SHP77 (cell line): ENCODE data around the gene MAGI1.
A peak's percentile ranks its signal among the peaks of the same experiment; 100 is the strongest.

Experiments
- DNase-seq, 2 experiments: peaks; one replicate each; lab custom pipeline; 2025; lab: John Stamatoyannopoulos, UW

The MAGI1 gene

DNA sequence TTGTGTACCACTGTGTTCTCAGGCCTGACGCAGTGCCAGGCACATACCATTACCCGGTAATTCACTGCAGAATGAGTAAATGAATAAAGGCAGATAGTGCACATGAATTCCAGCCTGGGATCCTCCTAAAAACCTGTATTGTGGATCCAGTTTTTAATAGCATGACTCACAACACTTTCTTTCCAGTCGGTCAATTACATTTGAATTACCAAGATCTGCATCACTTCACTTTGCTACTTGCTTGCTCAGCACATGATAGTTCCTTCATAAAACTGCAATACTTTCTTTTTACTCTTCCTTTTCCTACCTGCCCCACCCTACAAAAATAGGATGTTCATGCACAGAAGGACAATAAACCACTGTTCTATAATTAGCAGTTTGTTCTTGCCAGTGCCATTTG is 553.8 kb downstream of the MAGI1 start:
- no peak for DNase-seq

DNA sequence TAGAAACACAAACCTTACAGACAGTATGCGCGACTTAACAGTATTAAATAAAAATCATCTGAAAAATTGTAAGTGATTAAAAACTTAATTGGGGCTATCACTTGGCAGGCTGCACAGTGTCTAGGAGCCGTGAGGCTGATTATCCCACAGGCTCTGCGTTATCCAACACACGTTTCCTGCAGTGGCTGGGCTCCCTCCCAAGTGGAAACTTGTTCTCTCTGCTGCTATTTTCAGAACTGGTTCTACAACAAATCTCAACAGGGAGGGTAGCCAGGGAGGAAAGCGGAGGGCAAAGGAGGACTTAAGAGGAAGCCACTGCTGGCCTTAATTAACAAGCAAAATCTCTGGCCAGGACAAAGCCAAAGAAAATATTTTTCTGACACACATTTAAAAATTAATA is 555.2 kb downstream of the MAGI1 start:
- no peak for DNase-seq

DNA sequence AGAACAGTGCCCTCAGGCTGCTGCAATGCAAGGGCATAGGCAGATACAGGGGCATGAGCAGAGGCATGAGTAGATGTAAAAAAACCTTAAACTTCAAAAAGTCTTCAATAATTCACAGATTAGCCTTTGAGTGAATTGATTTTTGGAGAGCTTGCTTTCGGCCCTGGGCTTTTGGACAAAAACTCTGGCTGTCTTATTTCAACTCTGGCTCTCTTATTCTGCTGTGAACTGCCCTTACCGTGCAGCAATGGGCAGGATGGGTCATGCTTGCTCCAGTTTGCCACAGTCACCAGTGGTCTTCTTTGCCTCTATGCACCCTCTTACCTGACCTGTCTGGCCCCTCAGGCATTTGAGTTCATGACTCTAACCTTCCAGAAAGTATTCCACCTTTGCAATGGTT is 555.7 kb downstream of the MAGI1 start:
- no peak for DNase-seq

DNA sequence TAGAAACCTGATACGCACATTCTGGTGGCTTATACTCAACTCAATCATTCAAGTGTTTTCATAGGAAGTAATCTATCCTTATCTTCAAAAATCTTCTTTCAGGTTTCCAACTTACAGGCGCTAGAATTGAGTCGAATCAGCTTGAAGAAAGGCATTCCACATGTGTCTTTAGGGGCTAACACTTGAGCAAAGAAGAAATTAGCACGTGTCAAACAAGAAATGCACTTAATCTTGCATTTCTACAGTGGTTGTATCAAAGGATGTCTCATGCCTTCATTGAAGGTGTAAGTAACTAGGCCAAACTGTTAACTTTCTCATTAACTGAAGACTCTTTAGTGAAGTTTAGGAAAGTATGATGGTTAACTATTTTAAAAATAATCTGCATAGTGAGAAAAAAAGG is 557.6 kb downstream of the MAGI1 start:
- DNase-seq, result no peak

DNA sequence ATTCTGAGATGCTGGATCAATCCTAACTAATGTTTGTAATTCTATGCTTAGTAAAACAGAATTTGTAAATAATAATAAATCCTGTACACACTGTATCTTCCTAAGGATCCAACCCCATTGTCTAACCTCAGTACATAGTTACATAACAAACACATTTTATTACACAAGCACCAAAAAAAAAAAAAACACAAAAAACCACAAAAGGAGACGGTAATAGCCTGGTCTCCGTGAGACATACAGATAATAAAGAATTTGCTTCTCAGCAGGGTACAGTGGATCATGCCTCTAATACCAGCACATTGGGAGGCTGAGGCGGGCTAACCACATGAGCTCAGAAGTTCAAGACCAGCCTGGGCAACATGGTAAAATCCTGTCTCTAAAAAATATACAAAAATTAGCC is 558.7 kb downstream of the MAGI1 start:
- DNase-seq, result no peak

DNA sequence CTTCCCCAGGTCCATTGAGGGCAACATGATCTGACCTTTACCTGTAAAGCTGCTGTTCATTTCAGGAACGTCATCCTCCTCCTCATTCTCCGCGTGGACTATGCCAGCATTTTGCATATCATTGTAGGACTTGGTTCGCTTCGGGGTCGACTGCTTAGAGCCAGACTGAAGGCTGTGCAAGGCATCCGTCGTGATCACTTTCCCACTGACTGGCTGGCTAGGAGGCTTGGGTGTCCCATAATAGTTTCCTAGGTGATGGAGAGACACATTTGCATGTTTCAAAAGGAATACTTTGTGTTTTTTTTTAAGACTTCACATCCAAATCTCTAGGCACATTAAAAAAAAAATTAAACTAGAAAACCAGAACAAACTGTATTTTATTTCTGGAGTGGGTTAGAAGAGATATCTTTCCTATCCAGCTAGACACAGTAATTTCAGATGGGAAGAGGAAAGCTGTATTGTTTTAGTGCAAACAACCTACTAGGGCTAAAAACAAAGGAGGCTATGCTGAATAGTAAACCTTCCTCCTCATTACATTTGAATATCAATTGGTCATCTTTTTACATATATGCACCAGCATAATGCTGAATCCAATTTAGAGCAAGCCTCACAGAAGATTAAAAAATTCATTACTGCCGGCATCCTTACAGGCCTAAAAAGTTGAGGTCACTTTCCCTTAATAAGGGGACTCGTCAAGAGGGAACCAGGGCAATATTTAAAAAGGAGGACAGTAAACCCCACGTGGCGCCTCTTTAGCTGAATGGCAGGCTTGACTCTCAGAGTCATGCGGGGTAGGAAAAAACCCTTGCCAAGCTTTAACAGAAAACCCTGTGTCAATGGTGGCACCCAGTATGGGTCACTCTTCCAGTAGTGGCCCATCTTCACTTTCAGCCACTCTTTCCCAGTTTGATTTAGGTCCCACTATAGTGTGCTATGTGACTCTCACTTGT is 559.9 kb downstream of the MAGI1 start:
- DNase-seq, result no peak

DNA sequence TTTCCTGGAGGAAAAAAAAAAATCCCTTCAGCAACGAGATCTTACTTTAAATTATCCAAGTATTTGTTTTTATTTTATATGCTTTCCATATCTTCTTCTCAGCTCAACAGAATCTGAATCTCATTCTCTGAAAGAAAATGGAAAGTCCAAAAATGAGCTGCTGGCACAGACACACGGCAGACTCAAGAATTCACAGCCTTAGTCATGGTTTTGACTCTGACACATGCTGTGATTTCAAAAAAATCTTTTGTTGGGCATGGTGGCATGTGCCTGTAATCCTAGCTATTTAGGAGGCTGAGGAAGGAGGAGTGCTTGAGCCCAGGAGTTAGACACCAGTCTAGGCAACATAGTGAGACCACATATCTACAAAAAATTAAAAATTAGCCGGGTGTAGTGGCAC is 565.0 kb downstream of the MAGI1 start:
- DNase-seq, result no peak

DNA sequence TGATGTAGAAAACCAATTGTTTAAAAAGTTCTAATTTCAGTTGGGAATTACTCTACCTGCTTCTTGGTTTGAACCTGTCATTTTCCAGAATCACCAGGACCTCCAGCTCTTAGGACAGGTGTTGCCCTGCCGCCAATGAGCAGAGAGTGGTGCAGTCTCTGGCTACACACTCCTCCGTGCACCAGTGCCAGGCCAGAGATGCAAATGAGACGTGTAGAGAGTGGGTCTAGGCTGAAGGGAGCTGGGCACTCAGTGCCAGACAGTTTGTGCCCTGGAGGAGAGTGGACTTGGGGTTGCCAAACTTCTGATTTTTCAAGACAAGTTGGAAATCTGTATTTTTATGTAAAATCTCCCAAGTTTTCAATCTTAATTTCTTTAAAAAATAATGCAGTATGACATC is 566.2 kb downstream of the MAGI1 start:
- DNase-seq, result no peak

DNA sequence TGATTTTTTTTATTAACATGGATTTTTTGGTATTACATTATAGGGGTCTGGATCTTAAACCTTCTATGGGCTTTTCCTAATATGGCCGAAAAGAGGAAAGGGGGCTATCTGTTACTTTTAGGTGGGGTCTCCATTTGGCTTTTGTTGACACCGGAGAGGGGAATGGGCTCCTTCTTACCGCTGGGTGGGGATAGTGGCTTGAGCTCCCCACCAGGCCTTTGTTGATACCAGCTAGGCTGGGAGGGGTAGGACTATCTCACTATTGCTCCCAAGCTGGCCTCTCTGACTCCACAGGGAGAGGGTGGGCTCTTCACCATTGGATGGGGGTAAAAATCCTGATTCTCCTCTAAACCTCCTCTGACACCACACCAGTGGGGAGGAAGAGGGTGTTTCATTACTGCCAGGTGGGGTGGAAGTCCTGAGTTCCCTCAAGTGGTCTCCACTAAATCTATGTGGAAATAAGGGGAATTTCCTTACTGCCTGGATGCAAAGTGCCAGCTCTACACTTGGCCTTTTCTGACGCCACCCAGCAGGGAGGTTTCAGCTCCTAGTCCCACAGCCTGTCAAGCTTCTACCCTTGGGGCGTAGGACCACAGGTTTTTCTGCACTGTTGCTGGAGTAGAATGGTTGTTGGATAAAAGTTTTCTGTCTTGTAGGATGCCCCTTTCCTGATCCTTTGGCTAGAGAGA is 572.3 kb downstream of the MAGI1 start:
- DNase-seq, result no peak

DNA sequence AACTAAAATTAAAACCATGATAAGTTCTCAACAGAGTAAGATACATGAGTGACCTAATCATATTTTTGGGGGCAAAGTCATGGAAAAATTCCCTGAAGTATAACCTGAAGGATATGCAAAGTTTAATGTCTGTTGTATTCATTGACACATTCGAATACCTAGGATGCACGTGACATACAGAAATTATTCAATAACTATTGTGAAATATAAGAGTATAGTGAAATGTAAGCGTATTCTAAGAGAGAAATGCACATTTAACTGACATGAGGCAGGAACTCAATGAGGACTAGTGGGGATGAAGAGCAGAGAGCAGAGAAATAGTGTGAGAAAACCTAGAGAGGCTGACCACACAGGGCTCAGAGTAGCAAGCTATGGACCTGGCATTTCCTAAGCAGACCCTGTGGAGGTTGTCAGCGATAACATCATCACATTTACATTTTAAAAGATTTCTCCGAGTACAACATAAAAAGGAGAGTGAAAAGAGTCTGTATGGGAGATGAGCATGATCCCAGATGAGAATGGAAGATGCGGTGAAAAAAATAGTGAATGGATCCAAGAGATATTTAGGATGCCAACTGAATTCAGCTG is 588.8 kb downstream of the MAGI1 start:
- no peak for DNase-seq

DNA sequence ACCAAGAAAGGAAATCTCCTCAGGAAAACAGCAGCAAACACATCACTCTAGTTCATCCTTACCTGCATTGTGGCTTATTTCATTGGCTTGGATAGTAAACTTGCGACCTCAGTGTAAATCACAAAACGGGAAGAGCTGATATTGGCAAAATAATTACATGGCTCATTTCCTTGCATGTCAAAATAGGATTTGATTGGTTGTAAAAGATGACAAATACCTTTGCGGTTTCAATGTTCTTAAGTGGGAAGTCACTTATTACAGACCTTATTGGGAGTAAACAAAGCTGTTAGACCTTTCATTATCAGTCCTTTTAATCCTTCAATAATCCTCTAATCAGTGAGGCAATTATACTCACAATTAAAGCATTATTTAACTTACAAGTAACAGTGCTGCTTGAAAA is 590.6 kb downstream of the MAGI1 start:
- DNase-seq, result no peak

DNA sequence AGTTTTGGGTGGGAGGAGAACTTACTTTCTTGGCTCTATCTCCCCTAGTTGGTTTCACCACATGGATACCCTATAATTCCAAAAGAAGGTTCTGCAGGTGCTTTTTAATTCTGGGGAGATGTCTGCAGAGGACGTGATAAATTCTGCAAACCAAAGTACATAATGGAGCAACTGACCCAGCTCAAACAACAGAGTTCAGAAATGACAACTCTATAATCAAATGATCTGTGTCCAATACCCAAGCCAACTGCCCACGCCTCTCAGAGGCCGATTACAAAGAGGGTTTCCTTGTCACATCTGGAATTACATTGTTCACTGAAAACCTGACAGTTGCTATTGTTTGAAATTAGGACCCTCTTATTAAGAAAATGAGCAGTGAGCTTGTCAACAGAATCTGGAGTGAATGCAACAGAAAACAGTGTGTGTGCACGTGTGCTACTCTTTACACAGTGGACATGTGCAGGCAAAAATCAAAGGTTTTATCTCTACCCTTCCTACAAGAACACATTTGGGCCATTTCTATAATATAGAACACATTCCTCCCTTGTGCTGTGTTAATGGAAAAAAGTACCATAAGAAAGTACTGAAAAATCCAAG is 593.0 kb downstream of the MAGI1 start:
- no peak for DNase-seq

DNA sequence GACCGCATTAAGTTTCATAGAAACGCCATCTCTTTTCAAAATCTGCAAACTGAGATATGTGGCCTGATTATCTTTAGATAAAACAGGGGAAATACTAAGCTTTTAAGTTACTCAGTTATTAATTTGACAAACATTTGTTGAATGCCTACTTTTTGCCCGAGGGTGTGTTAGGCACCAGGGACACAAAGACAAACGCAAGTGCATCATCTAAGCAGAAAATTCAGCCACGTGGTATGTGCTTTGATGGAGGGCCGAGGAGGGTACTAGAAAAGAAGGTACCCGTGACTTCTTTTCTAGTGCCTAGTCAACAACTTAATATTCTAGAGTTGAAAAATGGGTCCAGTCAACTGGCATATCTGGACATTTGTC is 594.3 kb downstream of the MAGI1 start:
- no peak for DNase-seq

DNA sequence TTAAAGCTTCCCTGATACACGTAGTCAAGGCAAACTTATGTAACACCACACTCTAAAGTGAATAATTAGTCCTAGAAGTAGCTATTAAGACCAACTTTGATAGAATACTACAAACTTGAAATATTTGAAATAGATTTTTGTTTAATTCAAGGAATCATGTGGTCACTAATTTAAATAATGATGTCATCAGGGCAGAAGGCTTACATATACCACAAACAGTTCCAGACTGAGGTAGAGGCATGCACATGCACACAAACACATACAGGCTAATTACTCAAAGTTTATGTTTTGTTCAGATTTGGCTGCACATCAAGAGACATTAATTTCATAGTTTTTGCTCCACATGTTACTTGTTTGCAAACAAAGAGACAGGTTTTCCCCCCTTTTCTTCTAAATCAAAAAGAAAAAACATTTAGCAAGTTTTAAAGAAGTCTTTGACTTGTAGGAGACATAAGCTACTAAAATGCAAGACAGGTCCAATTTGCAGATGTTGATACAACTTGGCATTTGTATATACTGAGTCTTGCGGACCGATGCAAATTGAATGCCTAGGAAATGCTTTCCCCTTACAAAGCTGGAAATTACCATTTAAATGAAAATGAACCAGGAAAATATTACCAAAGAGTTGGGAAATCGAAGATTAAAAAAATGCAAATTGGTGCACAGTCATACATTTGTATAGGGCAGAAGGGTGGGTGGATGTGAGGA is 594.8 kb downstream of the MAGI1 start:
- no peak for DNase-seq

DNA sequence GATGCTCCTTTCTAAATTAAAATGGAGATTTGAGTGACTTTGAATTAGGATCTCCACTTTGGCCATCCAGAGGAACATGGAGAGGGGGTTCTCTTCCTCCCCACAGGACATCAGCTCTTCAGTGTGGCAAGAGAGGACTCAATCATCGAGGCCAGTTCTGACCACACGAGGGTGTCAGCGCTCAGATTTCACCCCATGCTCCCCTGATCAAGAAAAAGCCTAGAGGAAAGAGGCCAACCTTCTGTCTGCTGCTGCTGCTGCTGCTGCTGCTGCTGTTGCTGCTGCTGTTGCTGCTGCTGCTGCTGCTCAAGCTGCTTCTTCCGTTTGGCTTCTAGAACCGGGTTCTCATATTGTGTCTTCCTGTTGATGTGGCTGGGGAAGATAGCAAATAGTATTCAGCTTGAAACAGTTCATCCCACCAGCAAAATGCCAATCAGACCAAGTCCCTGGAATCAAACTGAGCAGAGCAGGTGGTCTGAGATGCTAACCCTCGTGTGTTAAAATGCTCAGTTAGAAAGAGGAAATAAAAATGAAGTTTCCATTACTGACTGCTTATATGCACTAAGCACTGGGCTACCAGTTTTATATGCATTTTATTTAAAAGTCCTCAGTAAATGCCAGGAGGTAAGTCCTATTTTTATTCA is 599.0 kb downstream of the MAGI1 start:
- peak; percentile 42 to 53 for DNase-seq

DNA sequence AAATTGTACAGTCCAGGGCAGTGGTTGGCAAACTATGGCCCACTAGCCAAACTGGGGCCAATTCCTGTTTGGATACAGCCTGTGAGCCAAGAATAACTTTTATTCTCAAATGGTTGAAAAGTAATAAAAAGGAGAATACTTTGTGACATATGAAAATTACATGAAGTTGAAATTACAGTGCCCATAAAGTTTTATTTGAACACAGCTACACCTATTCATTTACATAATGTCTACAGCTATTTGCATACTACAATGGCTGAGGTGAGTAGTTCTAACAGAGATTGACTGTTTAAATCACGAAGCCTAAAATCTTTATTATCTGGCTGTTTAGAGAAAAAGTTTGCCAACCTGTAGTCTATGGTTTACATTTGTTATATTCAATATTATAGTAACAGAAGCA is 600.1 kb downstream of the MAGI1 start:
- DNase-seq, result no peak

DNA sequence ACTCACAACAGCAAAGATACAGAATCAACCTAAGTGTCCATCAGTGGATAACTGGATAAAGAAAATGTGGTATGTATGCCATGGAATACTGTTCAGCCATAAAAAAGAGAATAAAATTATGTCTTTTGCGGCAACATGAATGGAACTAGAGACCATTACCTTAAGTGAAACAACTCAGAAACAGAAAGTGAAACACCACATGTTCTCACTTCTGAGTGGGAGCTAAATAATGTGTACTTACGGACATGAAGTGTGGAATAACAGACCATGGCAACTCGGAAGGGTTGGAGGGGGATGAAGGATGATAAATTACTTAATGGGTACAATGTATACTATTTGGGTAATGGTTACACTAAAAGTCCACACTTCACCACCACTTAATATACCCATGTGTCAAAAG is 600.6 kb downstream of the MAGI1 start:
- no peak for DNase-seq

DNA sequence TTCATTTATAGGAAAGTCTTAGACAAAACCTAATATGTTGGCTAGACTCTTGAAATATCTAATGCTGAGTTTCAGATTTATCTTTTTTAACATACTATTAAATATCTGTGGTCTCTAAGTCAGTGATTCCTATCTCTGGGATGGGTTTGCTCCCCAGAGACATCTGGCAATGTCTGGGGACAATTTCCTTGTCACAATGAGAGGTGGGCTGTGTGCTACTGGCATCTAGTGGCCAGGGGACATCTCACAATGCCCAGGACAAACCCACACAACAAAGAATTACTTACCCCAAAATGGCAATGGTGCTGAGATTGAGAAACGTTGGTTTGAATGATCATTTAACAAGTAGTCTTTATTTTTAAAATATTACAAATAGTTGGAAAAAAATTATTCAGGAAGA is 602.1 kb downstream of the MAGI1 start:
- DNase-seq, result peak in 1 of 2 experiments; percentile 39

DNA sequence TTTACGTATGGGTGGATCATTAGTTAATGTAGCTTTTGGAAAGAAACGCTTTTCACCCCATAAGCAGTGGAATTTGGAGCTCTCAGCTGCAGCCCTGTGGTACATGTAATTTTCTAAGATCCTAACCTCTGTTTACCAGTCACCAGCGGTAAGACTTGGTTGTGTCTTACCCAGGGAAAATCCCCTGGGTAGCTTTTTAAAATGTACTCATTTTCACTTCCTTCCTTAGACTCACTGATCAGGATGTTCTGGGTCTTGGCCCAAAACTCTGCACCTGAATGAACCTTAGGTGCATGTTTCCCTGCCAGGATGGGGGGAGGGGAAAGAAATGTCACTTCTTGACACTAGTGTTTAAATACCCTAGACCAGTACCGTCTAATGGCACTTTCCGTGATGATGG is 605.2 kb downstream of the MAGI1 start:
- no peak for DNase-seq

DNA sequence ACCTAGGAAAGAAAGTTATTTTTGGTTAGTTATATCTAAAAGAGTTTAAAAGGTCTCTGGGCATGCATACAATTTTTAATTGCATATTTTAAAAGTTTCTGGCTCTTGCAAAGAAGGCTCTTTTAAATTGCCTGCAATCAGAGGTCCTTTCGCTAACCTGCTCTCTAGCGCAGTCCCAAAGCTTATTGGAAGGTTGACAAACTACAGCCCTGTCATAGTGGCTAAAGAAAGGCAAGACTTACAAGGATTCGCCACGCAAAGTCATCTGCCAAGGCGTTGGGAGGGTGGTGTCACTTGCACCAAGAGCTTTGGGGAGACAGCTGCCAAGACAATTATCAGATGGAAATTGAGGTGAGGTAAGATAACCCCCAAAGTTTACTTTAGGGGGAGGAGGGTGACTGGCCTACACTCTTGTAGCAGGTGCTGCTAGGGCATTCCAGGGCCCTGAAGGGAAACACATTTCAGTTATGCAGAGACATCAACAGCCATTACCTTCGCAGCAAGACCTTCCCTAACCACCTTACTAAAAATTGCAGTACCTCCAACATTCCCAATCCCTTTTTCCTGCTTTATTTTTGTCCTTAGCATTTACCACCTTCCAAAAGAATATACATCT is 606.2 kb downstream of the MAGI1 start:
- DNase-seq, result no peak

DNA sequence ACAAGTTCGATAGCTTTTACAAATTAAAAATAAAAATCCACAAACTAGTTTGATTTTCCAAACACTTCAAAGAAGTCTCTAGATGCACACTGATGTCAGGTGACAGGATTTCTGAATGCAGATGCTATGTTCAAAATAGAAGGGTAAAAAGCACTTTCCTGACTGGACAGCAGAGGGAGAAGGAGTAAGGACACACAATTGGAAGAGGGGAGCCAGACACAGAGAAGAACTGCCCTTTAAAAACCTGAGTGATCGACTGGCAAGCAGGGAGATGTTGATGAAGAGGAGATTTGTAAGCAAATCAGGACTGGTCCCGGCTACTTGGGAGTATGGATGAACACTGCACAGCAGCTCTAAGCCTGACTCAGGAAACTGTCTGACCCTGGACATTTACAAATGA is 612.8 kb downstream of the MAGI1 start:
- no peak for DNase-seq
